K562 (cell line): ENCODE measurements around the gene SCAMP3. TPM values are rescaled to one million over a fixed set of nuclear protein-coding genes. Genes with fewer than 3 reads are reported as not detected.

Experiments
- AFF4 ChIP-seq: sonication (generic); formaldehyde crosslinking; IDR thresholded peaks from 2 replicates; pipeline ENCODE4 v1.8.0; 2023; ENCODE audit warnings: mild to moderate bottlenecking, missing genetic modification reagents
- C11orf30 ChIP-seq: fragments of 450-650 bp; IDR thresholded peaks from 2 replicates; pipeline ENCODE4 v1.6.1; 2016; ENCODE audit warnings: low read depth, mild to moderate bottlenecking
- COPS2 ChIP-seq: fragments of 450-650 bp; conservative IDR thresholded peaks from 2 replicates; pipeline ENCODE4 v1.6.1; 2016; ENCODE audit warnings: mild to moderate bottlenecking, moderate library complexity
- DDX20 ChIP-seq: fragments of 450-650 bp; IDR thresholded peaks from 2 replicates; pipeline ENCODE4 v1.6.1; 2016; ENCODE audit warnings: missing genetic modification characterization, low read depth, mild to moderate bottlenecking, missing compliant biosample characterization, moderate library complexity
- E4F1 ChIP-seq: fragments of 250-450 bp; sonication (Bioruptor Pico); IDR thresholded peaks from 2 replicates; pipeline ENCODE4 v1.5.0; 2021; ENCODE audit warnings: mild to moderate bottlenecking, borderline replicate concordance
- ETS1 ChIP-seq: conservative IDR thresholded peaks from 2 replicates; pipeline ENCODE4 v1.6.1; 2011; ENCODE audit warnings: low read depth, mild to moderate bottlenecking, low read length; ENCODE audit not compliant: control insufficient read depth
- FOXP1 ChIP-seq: sonication (generic); formaldehyde crosslinking; IDR thresholded peaks from 2 replicates; pipeline ENCODE4 v1.8.0; 2022; ENCODE audit warnings: mild to moderate bottlenecking, missing genetic modification reagents
- HDAC2 ChIP-seq: fragments of 450-650 bp; IDR thresholded peaks from 2 replicates; pipeline ENCODE4 v1.6.1; 2016; ENCODE audit warnings: mild to moderate bottlenecking
- HNRNPK ChIP-seq: fragments of 200-400 bp; formaldehyde crosslinking; IDR thresholded peaks from one replicate; pipeline ENCODE4 v1.6.1; 2018; ENCODE audit warnings: mild to moderate bottlenecking, low read depth, low read length; ENCODE audit not compliant: poor library complexity, severe bottlenecking
- LARP7 ChIP-seq: fragments of 450-650 bp; IDR thresholded peaks from 2 replicates; pipeline ENCODE4 v1.6.1; 2016
- PPARD ChIP-seq: fragments of 250-450 bp; sonication (Bioruptor Pico); IDR thresholded peaks from 2 replicates; pipeline ENCODE4 v1.8.0; 2022; ENCODE audit warnings: inconsistent platforms, mild to moderate bottlenecking, moderate library complexity
- SNRNP70 ChIP-seq: fragments of 200-400 bp; formaldehyde crosslinking; optimal IDR thresholded peaks from 2 replicates; pipeline ENCODE3; 2017; ENCODE audit warnings: low read depth, low read length
- THRAP3 ChIP-seq: fragments of 450-650 bp; IDR thresholded peaks from 2 replicates; pipeline ENCODE4 v1.6.1; 2016; ENCODE audit warnings: mild to moderate bottlenecking, inconsistent platforms, borderline replicate concordance
- ZKSCAN1 ChIP-seq: fragments of 150-350 bp; IDR thresholded peaks from 2 replicates; pipeline ENCODE4 v1.6.1; 2016; ENCODE audit warnings: low read depth, low read length
- ZNF174 ChIP-seq: fragments of 250-450 bp; sonication (Bioruptor Pico); IDR thresholded peaks from 2 replicates; pipeline ENCODE4 v1.4.0; 2020; ENCODE audit warnings: mild to moderate bottlenecking
- ZNF175 ChIP-seq: fragments of 200-800 bp; sonication (Bioruptor generic); IDR thresholded peaks from 2 replicates; pipeline ENCODE4 v1.6.1; 2016; ENCODE audit warnings: low read depth, mild to moderate bottlenecking, missing genetic modification characterization, missing compliant biosample characterization
- ZNF77 ChIP-seq: fragments of 250-450 bp; sonication (Bioruptor Pico); IDR thresholded peaks from 2 replicates; pipeline ENCODE4 v1.5.0; 2020
- ZNF830 ChIP-seq: fragments of 250-450 bp; sonication (Bioruptor Pico); IDR thresholded peaks from 2 replicates; pipeline ENCODE4 v1.5.0; 2021; ENCODE audit warnings: mild to moderate bottlenecking
- ZSCAN29 ChIP-seq: fragments of 450-650 bp; IDR thresholded peaks from 2 replicates; pipeline ENCODE4 v1.6.1; 2017
- polyA plus RNA-seq, 8 experiments: library from polyadenylated mRNA; depleted of rRNA in 4 of 8; stranded (reverse) in 5 of 8; unstranded in 3 of 8; fragments of >200 nt; fragmentation: Nextera tagmentation in 2 of 8; fragmentation: Illumina TruSeq in 1 of 8; extraction: Ambion mirVana in 2 of 8; extraction: Trizol in 1 of 8; gene quantifications; 2 replicates each; pipeline versions ENCODE4 v1.2.1 to v1.2.3, GENCODE V29; 2011 to 2014; ENCODE audit warnings: inconsistent platforms in 1 of 8, missing spikeins in 1 of 8
- total RNA-seq, 7 experiments: library from RNA; depleted of rRNA in 6 of 7; stranded (reverse); fragments of >200 nt in 6 of 7; fragmentation: Illumina TruSeq in 2 of 7; extraction: Trizol in 2 of 7; gene quantifications; 2 replicates each; pipeline versions ENCODE4 v1.2.1 to v1.2.3, GENCODE V29; 2011 to 2021; ENCODE audit warnings: low replicate concordance in 1 of 7

The SCAMP3 gene
- total and polyA plus RNA-seq, 9 of the 15 experiments (the other 6 are each of a cell fraction or from before 2014, with no cell fraction given), result 14.2 to 131 (median 86.1) TPM

- TF ChIP-seq FOXP1 (CRISPR knock-in tag) (no peak), E4F1 (CRISPR knock-in tag) (peak; percentile 84; the same call in 1 of the 2 replicates), ZSCAN29 (no peak), DDX20 (tag) (peak; percentile 96), HNRNPK (no peak), HDAC2 (no peak), COPS2 (no peak), ZKSCAN1 (0 out of 2 replicates have a peak, but pooled peaks have one; percentile 35), ZNF830 (CRISPR knock-in tag) (peak; percentile 80; the same call in 1 of the 2 replicates), PPARD (CRISPR knock-in tag) (no peak), AFF4 (no peak), ZNF77 (CRISPR knock-in tag) (no peak), THRAP3 (no peak), ZNF175 (CRISPR knock-in tag) (peak; percentile 96), SNRNP70 (no peak), C11orf30 (no peak), ZNF174 (CRISPR knock-in tag) (peak; percentile 88; the same call in 1 of the 2 replicates), LARP7 (no peak), ETS1 (no peak)
Measured at GRCh38 chr1:155307247-155307740, 45.1 kb upstream of the SCAMP3 start (continued).
